Osteoblast (primary cell): ENCODE measurements around the gene GZMM. TPM values are rescaled to one million over a fixed set of nuclear protein-coding genes. Genes with fewer than 3 reads are reported as not detected.

ENCODE experiments used
- DNase-seq: peaks from one replicate; pipeline ENCODE4 v3.0.0; 2011; ENCODE audit warnings: low spot score, mixed read lengths; ENCODE audit not compliant: insufficient read length; ENCODE audit errors: missing footprints
- H2AFZ ChIP-seq: 2 replicates; pipeline ENCODE4 v1.6.0; 2011; ENCODE audit warnings: mild to moderate bottlenecking, low read length
- H3K27ac ChIP-seq: 2 replicates; pipeline ENCODE4 v1.5.1; 2011; ENCODE audit warnings: mild to moderate bottlenecking, low read depth, low read length, moderate library complexity
- H3K27me3 ChIP-seq: 2 replicates; pipeline ENCODE4 v1.6.0; 2012; ENCODE audit warnings: mild to moderate bottlenecking, control low read depth, inconsistent platforms, low read length, moderate library complexity; ENCODE audit not compliant: insufficient read depth
- H3K36me3 ChIP-seq: 2 replicates; pipeline ENCODE4 v1.5.1; 2011; ENCODE audit warnings: mild to moderate bottlenecking, low read length, control low read depth, moderate library complexity; ENCODE audit not compliant: insufficient read depth
- H3K4me1 ChIP-seq: 2 replicates; pipeline ENCODE4 v1.5.1; 2011; ENCODE audit warnings: mild to moderate bottlenecking, low read length, control low read depth, moderate library complexity; ENCODE audit not compliant: insufficient read depth
- H3K4me2 ChIP-seq: 2 replicates; pipeline ENCODE4 v1.6.0; 2011; ENCODE audit warnings: mild to moderate bottlenecking, low read length; ENCODE audit not compliant: insufficient read depth
- H3K4me3 ChIP-seq: fragments of 200-600 bp; sonication (generic); 3 replicates; pipeline ENCODE4 v1.5.1; 2012; ENCODE audit warnings: mild to moderate bottlenecking, low read length, inconsistent platforms; ENCODE audit not compliant: insufficient read depth
- H3K79me2 ChIP-seq: 2 replicates; pipeline ENCODE4 v1.6.0; 2012; ENCODE audit warnings: mild to moderate bottlenecking, low read length, control low read depth, inconsistent platforms; ENCODE audit not compliant: insufficient read depth
- H3K9me3 ChIP-seq: 2 replicates; pipeline ENCODE4 v1.5.1; 2011; ENCODE audit warnings: low read depth, low read length, control low read depth
- H4K20me1 ChIP-seq: 2 replicates; pipeline ENCODE4 v1.6.0; 2012; ENCODE audit warnings: mild to moderate bottlenecking, low read length, control low read depth; ENCODE audit not compliant: insufficient read depth
- CTCF ChIP-seq: IDR thresholded peaks from 2 replicates; pipeline ENCODE4 v1.5.1; 2011; ENCODE audit warnings: mild to moderate bottlenecking, low read depth, low read length, moderate library complexity; ENCODE audit errors: extremely low read depth
- total RNA-seq: library from RNA; depleted of rRNA; stranded (reverse); fragments of >200 nt; gene quantifications from 2 replicates; pipeline ENCODE4 v1.2.3, GENCODE V29; 2012

GZMM gene
- total RNA-seq, 1 donor: under 0.01 TPM

- no peak overlapping the region for H2AFZ ChIP-seq
- H3K27me3 ChIP-seq: no peaks in the 10 kb centered on the region
- H3K79me2 ChIP-seq: peaks cover 68% of the 10 kb centered on the region
- peaks cover 13% of the 10 kb centered on the region for H3K36me3 ChIP-seq
- no peaks in the 10 kb centered on the region for H3K9me3 ChIP-seq
- peaks cover 80% of the 10 kb centered on the region for H4K20me1 ChIP-seq
- DNase-seq: no peak
- H3K4me1 ChIP-seq: peaks cover 37% of the 10 kb centered on the region
- H3K4me2 ChIP-seq: no peak overlapping the region
- H3K27ac ChIP-seq: no peak overlapping the region
- TF ChIP-seq CTCF: no peak
- H3K4me3 ChIP-seq: no peak overlapping the region
Measured at GRCh38 chr19:579842-580155, 35.9 kb downstream of the GZMM start.

GRCh38 chr19:580274-580835 is 36.5 kb downstream of the GZMM start:
- peaks cover 32% of the 10 kb centered on the region for H3K4me1 ChIP-seq
- no peak for TF ChIP-seq CTCF
- peaks cover 63% of the 10 kb centered on the region for H3K79me2 ChIP-seq

GRCh38 chr19:581399-582111 is 37.7 kb downstream of the GZMM start:
- H3K36me3 ChIP-seq: peaks cover 13% of the 10 kb centered on the region
- no peak for TF ChIP-seq CTCF
- peaks cover 73% of the 10 kb centered on the region for H4K20me1 ChIP-seq
- no peak overlapping the region for H3K4me3 ChIP-seq
- H2AFZ ChIP-seq: no peak overlapping the region
- H3K4me1 ChIP-seq: peaks cover 22% of the 10 kb centered on the region
- H3K27me3 ChIP-seq: no peaks in the 10 kb centered on the region
- H3K9me3 ChIP-seq: no peaks in the 10 kb centered on the region
- H3K79me2 ChIP-seq: peaks cover 52% of the 10 kb centered on the region
- no peak overlapping the region for H3K27ac ChIP-seq
- no peak overlapping the region for H3K4me2 ChIP-seq
- DNase-seq: no peak

More at GRCh38 chr19:580274-580835, 36.5 kb downstream of the GZMM start:
- no peak overlapping the region for H3K4me3 ChIP-seq
- H3K36me3 ChIP-seq: peaks cover 13% of the 10 kb centered on the region
- H3K4me2 ChIP-seq: no peak overlapping the region
- DNase-seq: no peak
- no peaks in the 10 kb centered on the region for H3K9me3 ChIP-seq
- no peak overlapping the region for H2AFZ ChIP-seq
- no peaks in the 10 kb centered on the region for H3K27me3 ChIP-seq
- H3K27ac ChIP-seq: no peak overlapping the region
- peaks cover 77% of the 10 kb centered on the region for H4K20me1 ChIP-seq

- no peak for TF ChIP-seq CTCF
- peak; percentile 99 for DNase-seq
- no peak overlapping the region for H3K4me3 ChIP-seq
- H3K27me3 ChIP-seq: no peaks in the 10 kb centered on the region
- H3K4me1 ChIP-seq: peaks cover 22% of the 10 kb centered on the region
- peaks cover 41% of the 10 kb centered on the region for H3K79me2 ChIP-seq
- H3K27ac ChIP-seq: peak overlapping the region; percentile 39
- H2AFZ ChIP-seq: no peak overlapping the region
- peaks cover 62% of the 10 kb centered on the region for H4K20me1 ChIP-seq
- H3K36me3 ChIP-seq: peaks cover 13% of the 10 kb centered on the region
- no peaks in the 10 kb centered on the region for H3K9me3 ChIP-seq
- no peak overlapping the region for H3K4me2 ChIP-seq
Measured at GRCh38 chr19:582497-583197, 38.8 kb downstream of the GZMM start.
